HL-60 (cell line): ENCODE data around the gene AGPAT4.

Experiments
- DNase-seq, 2 experiments: peaks; one replicate each; pipeline ENCODE4 v3.0.0-alpha.2; 2010 to 2020; ENCODE audit warnings: low read depth in 1 of 2, low spot score in 1 of 2
- H3K27ac ChIP-seq: fragments of 250-450 bp; sonication (Bioruptor Pico); replicated peaks from 2 replicates; pipeline ENCODE4 v1.5.1; 2020; ENCODE audit warnings: mild to moderate bottlenecking, moderate library complexity
- H3K27me3 ChIP-seq: fragments of 250-450 bp; sonication (Bioruptor Pico); 2 replicates; pipeline ENCODE4 v1.5.1; 2021; ENCODE audit warnings: mild to moderate bottlenecking, moderate library complexity; ENCODE audit not compliant: insufficient read depth, poor library complexity, severe bottlenecking
- H3K4me3 ChIP-seq: replicated peaks from 2 replicates; pipeline ENCODE4 v1.5.1; 2011; ENCODE audit warnings: mild to moderate bottlenecking, control low read depth, low read length; ENCODE audit not compliant: insufficient read depth
- GABPA ChIP-seq: IDR thresholded peaks from 2 replicates; pipeline ENCODE4 v1.6.1; 2012; ENCODE audit warnings: low read depth
- POLR2AphosphoS5 ChIP-seq: IDR thresholded peaks from 2 replicates; pipeline ENCODE4 v1.6.1; 2012; ENCODE audit warnings: low read depth
- REST ChIP-seq: IDR thresholded peaks from 2 replicates; pipeline ENCODE4 v1.6.1; 2012; ENCODE audit warnings: low read depth; ENCODE audit not compliant: insufficient replicate concordance
- SPI1 ChIP-seq: IDR thresholded peaks from 2 replicates; pipeline ENCODE4 v1.6.1; 2012; ENCODE audit warnings: low read depth, mild to moderate bottlenecking, borderline replicate concordance
- TF ChIP-seq, protein P1 (sequence below): IDR thresholded peaks from one replicate; pipeline ENCODE4 v1.5.1; 2011; ENCODE audit warnings: low read length, control low read depth, inconsistent platforms; ENCODE audit not compliant: insufficient read depth

AGPAT4 gene

DNA sequence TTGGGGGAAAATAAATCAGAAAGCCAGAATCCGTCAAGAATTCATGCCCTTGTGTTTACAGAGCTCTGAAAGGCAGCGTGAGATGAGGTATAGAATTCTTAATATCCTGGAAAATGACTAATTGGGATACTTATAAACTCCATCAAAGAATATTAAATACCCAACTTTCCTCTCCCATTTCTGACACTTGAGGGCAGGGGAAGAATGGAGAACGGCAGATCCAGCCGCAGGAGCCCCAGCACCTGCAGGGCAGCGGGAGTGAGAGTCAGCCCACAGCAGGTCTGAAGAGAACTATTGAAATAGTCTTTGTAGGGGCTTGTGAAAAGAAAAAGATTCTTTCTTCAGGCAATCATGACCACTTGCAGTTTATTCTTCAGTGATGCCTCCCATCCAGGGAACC is 107.2 kb downstream of the AGPAT4 start:
- Histone ChIP-seq H3K4me3 (no peak overlapping the region), H3K27ac (no peak overlapping the region), H3K27me3 (no peaks in the 10 kb centered on the region)
- no peak for TF ChIP-seq SPI1
- TF ChIP-seq REST: no peak
- TF ChIP-seq, protein P1, sequence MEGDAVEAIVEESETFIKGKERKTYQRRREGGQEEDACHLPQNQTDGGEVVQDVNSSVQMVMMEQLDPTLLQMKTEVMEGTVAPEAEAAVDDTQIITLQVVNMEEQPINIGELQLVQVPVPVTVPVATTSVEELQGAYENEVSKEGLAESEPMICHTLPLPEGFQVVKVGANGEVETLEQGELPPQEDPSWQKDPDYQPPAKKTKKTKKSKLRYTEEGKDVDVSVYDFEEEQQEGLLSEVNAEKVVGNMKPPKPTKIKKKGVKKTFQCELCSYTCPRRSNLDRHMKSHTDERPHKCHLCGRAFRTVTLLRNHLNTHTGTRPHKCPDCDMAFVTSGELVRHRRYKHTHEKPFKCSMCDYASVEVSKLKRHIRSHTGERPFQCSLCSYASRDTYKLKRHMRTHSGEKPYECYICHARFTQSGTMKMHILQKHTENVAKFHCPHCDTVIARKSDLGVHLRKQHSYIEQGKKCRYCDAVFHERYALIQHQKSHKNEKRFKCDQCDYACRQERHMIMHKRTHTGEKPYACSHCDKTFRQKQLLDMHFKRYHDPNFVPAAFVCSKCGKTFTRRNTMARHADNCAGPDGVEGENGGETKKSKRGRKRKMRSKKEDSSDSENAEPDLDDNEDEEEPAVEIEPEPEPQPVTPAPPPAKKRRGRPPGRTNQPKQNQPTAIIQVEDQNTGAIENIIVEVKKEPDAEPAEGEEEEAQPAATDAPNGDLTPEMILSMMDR: no peak
- TF ChIP-seq GABPA: no peak
- TF ChIP-seq POLR2AphosphoS5: no peak
- DNase-seq: no peak

DNA sequence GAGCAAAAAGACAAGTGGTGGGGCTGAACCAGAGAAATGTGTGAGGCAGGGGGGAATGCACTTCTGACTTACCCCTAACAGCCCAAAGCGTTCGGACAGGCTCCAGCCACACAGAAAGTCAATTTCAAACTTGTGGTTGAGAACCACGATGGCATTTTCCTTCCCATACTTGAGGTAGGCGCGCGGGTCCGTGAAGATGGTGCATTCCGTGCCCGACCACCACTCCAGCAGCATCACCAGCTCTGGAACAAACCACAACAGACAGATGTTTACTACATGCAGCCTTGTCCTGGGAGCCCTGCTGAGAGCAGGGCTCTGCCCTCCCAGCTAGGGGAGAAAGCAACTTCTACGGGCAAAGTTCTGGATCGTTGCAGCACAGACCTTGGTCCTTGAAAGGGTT is 107.7 kb downstream of the AGPAT4 start:
- no peaks in the 10 kb centered on the region for H3K27me3 ChIP-seq
- DNase-seq: no peak
- no peak overlapping the region for H3K27ac ChIP-seq
- TF ChIP-seq POLR2AphosphoS5 (no peak), SPI1 (no peak), GABPA (no peak), REST (no peak)
- TF ChIP-seq, protein P1: no peak
- no peak overlapping the region for H3K4me3 ChIP-seq

- no peak for DNase-seq
- TF ChIP-seq, protein P1: no peak
- TF ChIP-seq GABPA: no peak
- TF ChIP-seq SPI1: no peak
- TF ChIP-seq POLR2AphosphoS5: no peak
- TF ChIP-seq REST: no peak
- H3K27ac ChIP-seq: no peak overlapping the region
- no peak overlapping the region for H3K4me3 ChIP-seq
- no peaks in the 10 kb centered on the region for H3K27me3 ChIP-seq
These were observed 109.7 kb downstream of the AGPAT4 start for GRCh38 chr6:161164182-161164625.
